A673 (cell line): ENCODE data around the gene ABCB4. TPM values are rescaled to one million over a fixed set of nuclear protein-coding genes. Genes with fewer than 3 reads are reported as not detected.

ENCODE experiments used
- BruUV-seq: library from RNA; stranded (reverse); fragments of 400-500 nt; replicated peaks from 2 replicates; lab custom pipeline; 2021; lab: Mats Ljungman, UMichigan
- CTCF ChIA-PET: fragments of 300-600 bp; sonication (Branson Sonifier 250); formaldehyde crosslinking; loops from one replicate; lab custom pipeline; 2022; ENCODE audit warnings: antibody characterized with exemption; lab: Charles Lee
- POLR2A ChIA-PET: fragments of 300-600 bp; sonication (Branson Sonifier 250); formaldehyde crosslinking; loops from one replicate; lab custom pipeline; 2022; ENCODE audit warnings: antibody characterized with exemption; ENCODE audit not compliant: low non-redundant PET; lab: Charles Lee
- DNase-seq: peaks from one replicate; pipeline ENCODE4 v3.0.0-alpha.2; 2015; ENCODE audit warnings: low spot score
- H3K27ac ChIP-seq: fragments of 200-600 bp; sonication (generic); 2 replicates; pipeline ENCODE4 v1.5.1; 2016; ENCODE audit warnings: mixed run types, low read depth, mild to moderate bottlenecking, mixed read lengths, antibody characterized with exemption, low read length; ENCODE audit not compliant: poor library complexity, severe bottlenecking
- H3K27me3 ChIP-seq: fragments of 200-600 bp; sonication (generic); replicated peaks from 2 replicates; pipeline ENCODE4 v1.6.1; 2017; ENCODE audit warnings: mixed run types, low read depth, mild to moderate bottlenecking, mixed read lengths, antibody characterized with exemption, low read length; ENCODE audit not compliant: insufficient read depth, poor library complexity
- H3K36me3 ChIP-seq: fragments of 200-600 bp; sonication (generic); 2 replicates; pipeline ENCODE4 v1.6.1; 2016; ENCODE audit warnings: mixed run types, mild to moderate bottlenecking, mixed read lengths, antibody characterized with exemption, low read length; ENCODE audit not compliant: insufficient read depth, poor library complexity, severe bottlenecking
- H3K4me1 ChIP-seq: fragments of 200-600 bp; sonication (generic); 2 replicates; pipeline ENCODE4 v1.6.1; 2017; ENCODE audit warnings: mixed run types, mild to moderate bottlenecking, mixed read lengths, antibody characterized with exemption, low read length; ENCODE audit not compliant: insufficient read depth, poor library complexity, severe bottlenecking
- H3K4me3 ChIP-seq: fragments of 200-600 bp; sonication (generic); 2 replicates; pipeline ENCODE4 v1.5.1; 2016; ENCODE audit warnings: low read depth, mixed run types, mild to moderate bottlenecking, mixed read lengths, low read length; ENCODE audit not compliant: poor library complexity, severe bottlenecking
- H3K9me3 ChIP-seq: fragments of 200-600 bp; sonication (generic); 2 replicates; pipeline ENCODE4 v1.6.1; 2016; ENCODE audit warnings: mixed run types, low read depth, mild to moderate bottlenecking, mixed read lengths, antibody characterized with exemption, low read length; ENCODE audit not compliant: poor library complexity, severe bottlenecking
- EZH2 ChIP-seq: fragments of 200-600 bp; sonication (generic); IDR thresholded peaks from 2 replicates; pipeline ENCODE4 v1.6.1; 2017; ENCODE audit warnings: borderline replicate concordance, low read depth, mild to moderate bottlenecking, mixed read lengths, antibody characterized with exemption, low read length; ENCODE audit not compliant: poor library complexity, severe bottlenecking
- intact Hi-C: fragments of 100-400 bp; cut with micrococcal nuclease; formaldehyde crosslinking; loops from one replicate; pipeline ENCODE4 v1.10.0; 2022; ENCODE audit not compliant: unreplicated experiment
- total RNA-seq: library from RNA; stranded (reverse); gene quantifications from 2 replicates; pipeline ENCODE4 v1.2.3, GENCODE V29; 2021
- TF ChIP-seq, protein P1 (sequence below): fragments of 300-800, 200-600 bp; sonication (generic); conservative IDR thresholded peaks from 2 replicates; pipeline ENCODE4 v1.5.1; 2017; ENCODE audit warnings: low read depth, mild to moderate bottlenecking, antibody characterized with exemption, low read length, moderate library complexity, mixed read lengths

Gene ABCB4
- total RNA-seq, 1 experiment from 2014 or later, result 0.15 TPM

DNA sequence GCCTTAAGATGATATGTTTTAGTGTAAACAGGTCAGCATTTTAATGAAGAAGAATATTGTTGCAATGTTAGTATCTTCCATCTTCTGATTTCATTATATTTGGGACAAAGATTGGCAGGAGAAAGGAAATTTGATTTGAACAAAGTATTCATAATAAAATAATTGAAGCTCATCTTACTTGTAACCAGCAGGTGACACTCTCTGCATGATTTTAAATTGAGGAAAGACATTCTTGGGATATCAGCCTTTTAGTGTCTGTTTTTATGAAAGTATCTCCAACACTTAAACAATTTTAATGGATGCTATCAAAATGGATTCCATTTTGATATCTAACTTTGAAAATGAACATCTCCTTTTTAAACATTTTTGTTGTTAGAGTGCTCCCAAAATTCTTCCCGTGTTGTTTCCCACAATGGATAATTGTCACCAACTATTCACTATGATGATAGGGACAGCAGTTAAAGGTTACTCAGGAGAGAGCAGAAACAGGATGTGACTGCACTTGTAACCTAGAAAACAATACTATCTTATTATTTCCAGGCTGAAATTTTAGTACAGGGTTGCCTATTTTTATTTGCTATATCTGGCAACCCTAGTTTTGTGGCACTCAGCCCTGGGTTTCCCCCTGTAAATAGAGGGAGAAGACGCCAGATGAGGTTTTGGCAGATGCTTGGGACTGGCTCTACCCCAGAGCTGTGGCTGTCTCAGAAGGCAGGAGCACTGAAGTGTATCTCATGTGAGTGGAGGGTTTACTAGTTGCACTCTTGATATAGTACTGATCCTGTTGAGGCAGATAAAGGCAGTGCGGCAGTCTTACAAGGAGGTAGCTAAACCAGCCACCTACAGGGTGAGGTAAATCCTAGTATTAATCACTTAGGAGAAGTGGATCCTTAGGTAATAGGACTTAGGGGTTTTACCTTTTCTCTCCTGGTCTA is 31.0 kb upstream of the ABCB4 start:
- intact Hi-C loops, result loop anchor here (5.0 to 10.0 kb wide), 3 partner anchors 376 to 658 kb away; no protein-coding TSS in a partner anchor
- Histone ChIP-seq H3K36me3 (no peaks in the 10 kb centered on the region), H3K27me3 (peaks cover 4% of the 10 kb centered on the region), H3K9me3 (no peaks in the 10 kb centered on the region), H3K27ac (no peak overlapping the region), H3K4me3 (no peak overlapping the region), H3K4me1 (no peaks in the 10 kb centered on the region)
- POLR2A ChIA-PET, result no interaction called here
- TF ChIP-seq, protein P1, sequence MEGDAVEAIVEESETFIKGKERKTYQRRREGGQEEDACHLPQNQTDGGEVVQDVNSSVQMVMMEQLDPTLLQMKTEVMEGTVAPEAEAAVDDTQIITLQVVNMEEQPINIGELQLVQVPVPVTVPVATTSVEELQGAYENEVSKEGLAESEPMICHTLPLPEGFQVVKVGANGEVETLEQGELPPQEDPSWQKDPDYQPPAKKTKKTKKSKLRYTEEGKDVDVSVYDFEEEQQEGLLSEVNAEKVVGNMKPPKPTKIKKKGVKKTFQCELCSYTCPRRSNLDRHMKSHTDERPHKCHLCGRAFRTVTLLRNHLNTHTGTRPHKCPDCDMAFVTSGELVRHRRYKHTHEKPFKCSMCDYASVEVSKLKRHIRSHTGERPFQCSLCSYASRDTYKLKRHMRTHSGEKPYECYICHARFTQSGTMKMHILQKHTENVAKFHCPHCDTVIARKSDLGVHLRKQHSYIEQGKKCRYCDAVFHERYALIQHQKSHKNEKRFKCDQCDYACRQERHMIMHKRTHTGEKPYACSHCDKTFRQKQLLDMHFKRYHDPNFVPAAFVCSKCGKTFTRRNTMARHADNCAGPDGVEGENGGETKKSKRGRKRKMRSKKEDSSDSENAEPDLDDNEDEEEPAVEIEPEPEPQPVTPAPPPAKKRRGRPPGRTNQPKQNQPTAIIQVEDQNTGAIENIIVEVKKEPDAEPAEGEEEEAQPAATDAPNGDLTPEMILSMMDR, result peak; percentile 57
- TF ChIP-seq EZH2, result no peak
- CTCF ChIA-PET, result no interaction called here
- DNase-seq, result peak; percentile 14
- no TSS peak for BruUV-seq

DNA sequence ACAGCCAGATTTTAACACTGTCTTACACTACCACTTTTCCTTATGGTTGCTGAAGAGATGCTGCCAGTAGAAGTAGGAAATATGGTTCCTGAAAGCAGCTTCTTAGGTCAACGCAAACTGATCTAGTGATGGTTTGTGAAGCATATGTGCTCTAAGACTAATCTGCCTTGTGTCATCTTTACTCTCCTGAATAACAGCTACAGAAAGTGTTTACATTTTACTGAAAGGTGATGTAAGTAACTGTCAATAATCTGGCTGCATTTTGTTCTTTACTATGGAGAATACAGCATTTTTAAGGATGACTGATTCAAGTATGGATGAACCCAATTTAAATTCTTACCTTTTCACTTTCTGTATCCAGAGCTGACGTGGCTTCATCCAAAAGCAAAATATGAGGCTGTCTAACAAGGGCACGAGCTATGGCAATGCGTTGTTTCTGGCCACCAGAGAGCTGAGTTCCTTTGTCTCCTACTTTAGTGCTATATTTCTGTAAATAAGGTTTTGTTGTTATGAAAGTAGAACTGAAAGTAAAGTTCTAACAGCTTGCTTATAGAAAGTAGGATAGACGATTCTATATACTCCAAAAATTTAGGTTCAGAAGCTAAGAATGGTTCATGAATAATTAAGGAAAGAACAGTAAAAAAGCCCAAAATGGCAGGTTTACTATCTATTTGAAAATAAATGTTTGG is 30.2 kb upstream of the ABCB4 start:
- no peaks in the 10 kb centered on the region for H3K36me3 ChIP-seq
- no peak overlapping the region for H3K4me3 ChIP-seq
- no peak for DNase-seq
- ChIA-PET POLR2A (no interaction called here), CTCF (no interaction called here)
- no peak overlapping the region for H3K27ac ChIP-seq
- H3K27me3 ChIP-seq, result peaks cover 4% of the 10 kb centered on the region
- intact Hi-C loops, result loop anchor here (5.0 to 10.0 kb wide), 3 partner anchors 377 to 659 kb away; no protein-coding TSS in a partner anchor
- no peaks in the 10 kb centered on the region for H3K9me3 ChIP-seq
- BruUV-seq, result no TSS peak
- H3K4me1 ChIP-seq, result no peaks in the 10 kb centered on the region
- TF ChIP-seq EZH2, result no peak
- TF ChIP-seq, protein P1, result no peak

DNA sequence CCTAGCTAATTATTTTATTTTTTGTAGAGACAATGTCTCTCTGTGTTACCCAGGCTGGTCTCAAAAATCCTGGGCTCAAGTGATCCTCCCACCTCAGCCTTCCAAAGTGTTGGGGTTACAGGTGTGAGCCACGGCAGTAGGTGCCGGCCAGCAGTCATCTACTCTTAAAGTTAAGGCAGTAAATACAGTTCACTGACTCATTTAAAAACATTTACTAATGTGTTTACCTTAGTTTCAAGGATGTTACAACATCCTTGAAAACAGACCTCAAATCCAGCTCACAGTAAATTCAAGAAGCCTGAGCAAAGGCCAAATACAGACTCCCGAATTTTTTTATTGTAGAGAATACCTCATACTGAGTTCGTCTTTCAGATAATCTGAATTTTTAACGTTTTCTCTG is 29.6 kb upstream of the ABCB4 start:
- ChIA-PET POLR2A (no interaction called here), CTCF (no interaction called here)
- Histone ChIP-seq H3K4me1 (no peaks in the 10 kb centered on the region), H3K36me3 (no peaks in the 10 kb centered on the region), H3K9me3 (no peaks in the 10 kb centered on the region), H3K27ac (no peak overlapping the region), H3K27me3 (peaks cover 5% of the 10 kb centered on the region), H3K4me3 (no peak overlapping the region)
- TF ChIP-seq EZH2, result no peak
- TF ChIP-seq, protein P1, result no peak
- DNase-seq, result no peak
- BruUV-seq, result no TSS peak
- intact Hi-C loops, result loop anchor here (5.0 to 10.0 kb wide), 3 partner anchors 377 to 660 kb away; no protein-coding TSS in a partner anchor
